HG03060 (cell line): ENCODE measurements around the gene ABCA9.

Experiments
- ATAC-seq: cut with Tn5 transposase; IDR thresholded peaks from one replicate; pipeline ENCODE4 v1.9.1; 2021; ENCODE audit warnings: low read depth, moderate number of reproducible peaks; ENCODE audit not compliant: unreplicated experiment

The ABCA9 gene

GRCh38 chr17:69069226-69069750, 8.6 kb upstream of the ABCA9 start:
- no peak for ATAC-seq

GRCh38 chr17:69067274-69068047, 6.7 kb upstream of the ABCA9 start:
- no peak for ATAC-seq

DNA sequence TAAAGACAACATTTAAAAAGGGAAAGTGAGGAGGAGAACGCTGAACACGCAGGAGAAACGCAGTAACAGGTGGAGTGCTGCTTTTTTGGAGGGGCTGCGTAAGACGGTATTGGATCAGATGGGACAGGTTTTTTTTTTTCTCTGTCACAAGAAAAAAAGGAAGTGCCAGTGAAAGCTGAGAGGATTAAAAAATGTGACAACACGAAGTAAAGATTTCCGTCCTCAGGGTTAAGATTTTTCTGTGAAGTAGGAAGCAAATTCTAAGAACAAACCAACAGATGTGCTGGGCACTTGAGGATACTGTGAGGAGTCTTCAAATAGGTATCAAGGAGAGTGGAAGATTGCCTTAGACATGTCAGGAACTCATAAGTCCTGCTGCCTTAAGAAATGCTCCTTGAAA, 5.8 kb upstream of the ABCA9 start:
- no peak for ATAC-seq

DNA sequence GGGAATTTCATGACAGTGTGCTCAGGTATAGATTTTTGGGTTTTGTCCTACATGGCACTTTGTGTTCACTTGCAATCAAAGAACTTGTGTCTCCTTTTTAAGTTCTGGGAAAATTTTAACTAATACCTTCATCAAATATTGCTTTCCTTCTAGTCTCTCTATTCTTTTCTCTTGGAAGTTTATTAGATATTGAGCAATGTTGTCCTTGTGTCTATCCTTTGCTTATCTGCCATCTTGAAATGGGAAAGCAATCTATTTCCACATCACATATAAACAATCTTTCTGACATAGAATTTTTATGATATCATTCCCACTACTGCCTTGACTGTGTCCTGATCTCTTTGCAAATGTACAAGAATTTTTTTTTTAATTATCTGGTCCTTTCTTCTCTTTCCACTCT, 4.4 kb upstream of the ABCA9 start:
- ATAC-seq: no peak

- ATAC-seq: no peak
Measured at GRCh38 chr17:69064476-69064875, 3.7 kb upstream of the ABCA9 start.

DNA sequence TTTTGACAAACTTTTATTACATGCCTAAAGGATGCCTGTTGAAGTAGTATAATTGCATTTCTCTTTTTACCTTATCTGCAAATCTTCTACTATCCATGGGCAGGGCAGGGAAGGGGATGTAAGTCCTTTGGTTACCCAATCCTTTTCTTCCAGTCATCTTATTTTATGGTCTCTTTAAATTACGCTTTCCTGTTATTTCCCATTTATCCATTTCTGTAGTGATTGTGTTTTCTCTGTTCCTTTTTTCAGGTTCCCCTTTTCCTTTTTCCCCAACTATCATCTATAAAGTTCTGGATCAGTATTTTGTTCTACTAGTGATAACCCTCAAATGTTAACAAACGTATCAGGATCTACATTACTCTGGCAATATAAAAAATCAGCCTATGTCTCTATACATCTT, 3.3 kb upstream of the ABCA9 start:
- ATAC-seq: no peak

GRCh38 chr17:69062860-69063581, 2.3 kb upstream of the ABCA9 start:
- ATAC-seq: no peak

GRCh38 chr17:69061721-69062556, 1.2 kb upstream of the ABCA9 start:
- no peak for ATAC-seq

DNA sequence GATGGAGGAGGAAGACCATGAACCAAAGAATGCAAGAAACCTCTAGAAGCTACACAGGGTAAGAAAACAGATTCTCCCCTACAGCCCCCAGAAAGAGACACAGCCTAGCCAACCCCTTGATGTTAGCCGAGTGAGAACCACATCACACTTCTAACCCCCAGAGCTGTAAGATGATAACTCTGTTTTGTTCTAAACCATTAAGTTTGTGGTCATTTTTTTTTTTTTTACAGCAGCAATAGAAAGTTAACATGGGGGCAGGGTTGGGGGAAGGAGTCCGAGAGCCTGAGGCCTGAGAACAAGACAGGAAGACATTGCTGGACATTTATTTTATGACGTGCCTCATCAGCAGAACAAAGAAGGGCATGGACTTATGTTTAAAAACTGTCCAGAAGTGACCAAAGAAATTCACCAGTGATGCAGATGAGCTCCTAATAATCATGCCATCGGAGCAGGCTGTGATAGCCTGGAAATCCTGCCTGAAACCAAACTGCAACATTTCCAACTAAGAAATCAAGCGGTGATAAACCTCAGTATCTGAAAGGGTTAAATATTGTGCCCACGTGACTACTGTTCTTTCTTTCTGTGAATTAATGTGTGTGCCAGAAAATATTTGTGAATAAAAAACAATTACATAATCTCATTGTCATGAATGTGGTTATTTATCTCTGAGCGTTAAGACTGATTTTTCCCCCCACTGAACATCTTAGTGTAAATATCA, 1.1 kb downstream of the ABCA9 start:
- no peak for ATAC-seq

GRCh38 chr17:69058165-69058564, 2.6 kb downstream of the ABCA9 start:
- ATAC-seq: no peak

DNA sequence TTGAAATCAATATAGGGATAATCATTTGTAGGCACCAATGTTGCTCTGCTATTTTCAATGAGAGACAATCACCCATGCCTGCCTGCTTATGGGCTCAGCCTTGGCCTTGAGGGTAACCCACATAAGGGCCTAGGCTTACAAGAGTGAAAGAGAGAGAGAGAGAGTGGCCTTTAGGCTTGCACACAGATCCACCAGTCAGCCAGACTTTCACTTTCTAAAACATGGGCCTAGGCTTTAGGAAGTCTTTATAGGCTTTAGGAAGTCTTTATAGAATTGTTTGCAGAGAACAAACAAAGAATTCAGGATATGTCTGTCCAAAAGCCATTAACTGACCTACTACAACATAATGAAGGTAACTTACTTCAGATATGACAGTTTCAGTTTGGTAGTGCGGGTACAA, 3.4 kb downstream of the ABCA9 start:
- no peak for ATAC-seq

GRCh38 chr17:69056179-69056823, 4.4 kb downstream of the ABCA9 start:
- no peak for ATAC-seq

DNA sequence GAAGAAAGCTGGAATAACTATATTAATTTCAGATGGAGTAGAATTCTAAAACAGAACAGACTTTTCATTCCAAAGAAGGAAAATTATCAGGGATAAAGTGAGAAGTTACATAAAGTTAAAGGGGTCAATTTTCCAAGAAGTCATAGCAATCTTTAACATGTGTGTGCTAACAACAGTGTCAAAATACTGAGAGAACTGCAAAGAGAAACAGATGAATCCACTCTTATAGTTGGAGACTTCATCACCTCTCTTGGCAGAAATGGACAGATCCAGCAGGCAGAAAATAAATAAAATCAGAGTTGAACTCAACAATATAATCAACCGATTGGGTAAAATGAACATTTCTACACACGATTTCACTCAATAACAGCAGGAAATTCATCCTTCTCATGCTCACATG, 5.4 kb downstream of the ABCA9 start:
- ATAC-seq: no peak

DNA sequence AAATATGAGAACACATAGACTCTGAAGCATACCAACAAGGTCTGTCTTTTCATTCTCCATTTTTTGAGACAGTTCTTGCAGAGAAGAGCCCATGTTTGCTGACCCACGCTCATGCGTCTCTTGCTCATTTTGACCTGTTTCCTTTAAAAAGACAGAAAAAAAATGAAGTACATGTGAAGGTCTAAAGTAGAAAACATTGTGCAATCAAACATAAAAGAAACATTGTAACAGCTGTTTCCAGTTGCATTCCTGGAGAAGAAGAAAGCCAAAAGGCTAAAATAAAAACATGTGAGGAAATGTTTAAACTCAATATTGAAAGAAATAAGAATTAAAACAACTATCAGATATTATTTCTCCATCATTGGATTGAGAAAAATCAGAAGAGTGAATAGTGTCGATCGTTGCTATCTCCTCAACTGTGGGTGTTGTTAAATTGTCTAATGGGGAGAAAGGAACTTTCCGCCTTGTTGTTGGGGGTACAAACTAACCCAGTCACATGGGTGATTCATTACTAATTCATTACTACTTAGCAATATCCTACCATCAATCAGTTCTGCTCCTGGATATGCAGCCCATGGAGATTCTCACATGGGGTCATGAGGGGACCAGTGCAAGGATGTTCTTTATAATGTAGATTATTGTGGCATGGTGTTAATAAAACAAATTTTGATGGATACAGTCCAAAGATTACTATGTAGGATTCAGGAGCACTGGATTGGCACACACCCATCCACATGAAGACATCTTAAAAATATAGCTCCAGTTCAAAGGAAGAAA, 9.5 kb downstream of the ABCA9 start:
- ATAC-seq: no peak

GRCh38 chr17:69048634-69049033, 12.1 kb downstream of the ABCA9 start:
- ATAC-seq: no peak

- no peak for ATAC-seq
Measured at GRCh38 chr17:69047368-69048263, 13.1 kb downstream of the ABCA9 start.

DNA sequence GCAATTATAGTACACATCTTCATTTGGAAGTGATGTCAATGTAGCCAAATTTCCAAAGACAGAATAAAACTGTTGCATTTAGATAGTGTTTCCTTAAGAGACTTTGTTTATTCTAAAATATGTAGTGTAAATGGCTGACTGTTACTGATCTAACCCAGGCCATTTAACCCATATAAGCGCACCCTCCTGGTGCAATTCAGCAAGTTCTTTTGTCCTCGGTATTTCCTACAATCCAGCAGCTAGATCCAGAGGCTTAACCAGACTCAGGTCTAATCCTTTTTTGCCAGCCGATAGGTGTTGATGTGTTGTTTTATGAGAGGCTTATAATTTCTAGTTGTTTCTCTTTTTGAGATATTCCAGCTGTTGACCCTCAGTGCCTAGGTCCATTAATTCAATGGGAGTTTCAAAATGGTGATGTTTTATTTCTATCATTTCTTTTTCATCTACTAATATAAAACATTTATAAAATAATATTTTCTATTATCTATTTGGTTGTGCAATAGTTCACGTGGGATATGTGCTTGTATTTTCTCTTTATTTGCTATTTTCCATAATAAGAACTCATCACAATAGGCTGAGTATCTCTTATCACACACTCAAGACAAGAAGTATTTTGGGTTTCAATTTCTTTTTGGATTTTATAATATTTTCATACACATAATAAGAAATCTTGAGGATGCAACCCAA, 14.5 kb downstream of the ABCA9 start:
- ATAC-seq: no peak

- no peak for ATAC-seq
Measured at GRCh38 chr17:69045646-69046045, 15.1 kb downstream of the ABCA9 start.
